Measurements from ENCODE around the gene STRA6.
A peak's percentile ranks its signal among the peaks of the same experiment; 100 is the strongest.

Gene STRA6, protein sequence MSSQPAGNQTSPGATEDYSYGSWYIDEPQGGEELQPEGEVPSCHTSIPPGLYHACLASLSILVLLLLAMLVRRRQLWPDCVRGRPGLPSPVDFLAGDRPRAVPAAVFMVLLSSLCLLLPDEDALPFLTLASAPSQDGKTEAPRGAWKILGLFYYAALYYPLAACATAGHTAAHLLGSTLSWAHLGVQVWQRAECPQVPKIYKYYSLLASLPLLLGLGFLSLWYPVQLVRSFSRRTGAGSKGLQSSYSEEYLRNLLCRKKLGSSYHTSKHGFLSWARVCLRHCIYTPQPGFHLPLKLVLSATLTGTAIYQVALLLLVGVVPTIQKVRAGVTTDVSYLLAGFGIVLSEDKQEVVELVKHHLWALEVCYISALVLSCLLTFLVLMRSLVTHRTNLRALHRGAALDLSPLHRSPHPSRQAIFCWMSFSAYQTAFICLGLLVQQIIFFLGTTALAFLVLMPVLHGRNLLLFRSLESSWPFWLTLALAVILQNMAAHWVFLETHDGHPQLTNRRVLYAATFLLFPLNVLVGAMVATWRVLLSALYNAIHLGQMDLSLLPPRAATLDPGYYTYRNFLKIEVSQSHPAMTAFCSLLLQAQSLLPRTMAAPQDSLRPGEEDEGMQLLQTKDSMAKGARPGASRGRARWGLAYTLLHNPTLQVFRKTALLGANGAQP

DNA sequence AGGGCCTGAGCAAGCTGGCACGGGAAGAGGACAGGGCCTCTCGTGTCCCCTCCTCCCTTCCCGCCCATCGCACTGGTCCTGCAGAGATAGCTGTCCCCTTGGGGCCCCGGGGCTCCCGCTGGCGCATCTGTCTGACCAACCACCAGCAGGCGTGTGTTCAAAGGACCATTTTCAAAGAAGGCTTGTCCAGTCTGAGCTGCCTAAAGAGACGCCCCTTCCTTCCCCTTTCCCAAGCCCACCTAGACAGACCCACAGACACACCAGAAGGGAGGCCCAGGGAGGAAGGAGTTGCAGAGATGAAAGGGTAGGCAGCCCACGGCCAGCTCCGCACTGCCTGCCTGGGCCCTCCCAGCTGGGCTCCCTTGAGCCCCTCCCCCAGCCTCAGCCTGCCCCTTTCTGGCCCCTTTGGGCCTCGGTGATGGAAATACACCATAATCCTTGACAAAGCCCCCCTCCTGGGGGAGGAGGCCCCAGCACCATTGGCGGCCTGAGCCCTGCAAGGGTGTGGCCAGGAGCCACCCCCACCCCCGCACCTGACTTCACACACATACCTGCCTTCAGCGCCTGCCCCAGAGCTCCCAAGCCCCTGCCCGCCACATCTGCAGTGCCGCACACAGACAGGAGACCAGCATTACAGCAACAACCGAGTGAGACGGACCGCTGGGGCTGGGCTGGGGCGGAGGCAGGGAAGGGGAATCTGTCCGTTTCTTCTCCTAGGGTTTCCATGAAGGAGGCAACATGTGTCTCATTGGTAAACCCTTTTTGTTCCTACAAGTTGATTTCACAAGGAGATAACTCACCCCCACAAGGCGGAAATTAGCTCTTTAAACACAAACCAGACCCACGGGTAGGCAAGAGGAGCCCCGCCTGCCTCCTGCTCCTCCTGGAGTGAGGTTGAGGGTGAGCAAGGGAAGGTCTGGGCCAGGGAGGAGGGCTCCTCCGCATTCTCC is at the start of gene STRA6:
TSS of gene STRA6 (minus strand) at position 336 of the 950 bp plus-strand sequence. CDS start 520 bp downstream, outside the sequence.
- DNase-seq, result no peak

DNA sequence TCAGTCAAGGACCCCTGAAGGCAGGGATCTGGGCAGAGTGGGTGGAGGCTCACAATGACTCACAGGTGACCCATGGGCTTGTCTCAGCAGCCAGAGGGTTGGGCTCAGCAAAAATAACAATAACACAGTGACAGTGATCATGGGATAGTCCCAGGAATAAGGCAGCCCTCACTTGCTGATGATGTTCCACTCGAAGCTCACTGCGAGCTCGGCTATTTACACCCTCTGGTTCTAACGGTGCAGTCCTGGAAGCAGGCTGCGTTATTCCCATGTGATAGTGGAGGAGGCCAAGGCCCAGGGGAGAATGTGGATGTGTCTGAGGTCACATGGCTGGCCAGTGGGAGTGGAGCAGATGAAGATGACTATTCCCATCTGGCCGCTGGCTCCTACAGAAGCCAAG is 49.7 kb upstream of the STRA6 start:
- DNase-seq, result no peak

DNA sequence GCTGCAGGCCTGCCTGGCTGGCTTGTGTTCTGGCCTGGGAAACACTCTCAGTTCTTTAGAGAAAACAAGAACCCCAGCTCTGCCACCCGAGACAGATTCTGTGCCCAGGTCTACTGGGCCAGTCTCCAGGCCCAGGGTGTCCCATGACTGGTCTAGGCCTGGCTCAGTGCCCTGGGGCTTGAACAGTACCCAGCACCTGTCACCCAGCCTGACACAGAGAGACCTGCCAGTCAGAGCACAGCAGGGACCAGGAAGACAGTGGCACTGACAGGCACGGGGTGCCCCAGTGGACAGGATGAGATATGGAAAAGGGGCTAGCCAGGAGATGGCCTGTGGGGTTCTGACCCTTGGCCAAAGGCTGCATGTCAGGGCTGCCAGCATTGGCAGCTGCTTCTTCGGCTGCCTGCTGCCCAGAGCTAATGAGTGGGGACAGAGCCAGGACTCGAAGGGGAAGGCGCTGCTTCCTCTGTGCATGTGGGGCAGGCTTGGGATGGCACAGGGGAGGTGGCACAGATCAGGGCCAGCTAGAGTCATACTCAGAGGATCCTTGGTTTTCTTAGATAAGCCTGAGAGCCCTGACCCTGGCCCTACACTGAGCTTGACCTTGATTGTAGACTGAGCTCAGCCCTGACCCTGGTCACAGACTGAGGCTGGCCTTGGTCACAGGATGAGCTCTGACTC is 48.7 kb upstream of the STRA6 start:
- no peak for DNase-seq

DNA sequence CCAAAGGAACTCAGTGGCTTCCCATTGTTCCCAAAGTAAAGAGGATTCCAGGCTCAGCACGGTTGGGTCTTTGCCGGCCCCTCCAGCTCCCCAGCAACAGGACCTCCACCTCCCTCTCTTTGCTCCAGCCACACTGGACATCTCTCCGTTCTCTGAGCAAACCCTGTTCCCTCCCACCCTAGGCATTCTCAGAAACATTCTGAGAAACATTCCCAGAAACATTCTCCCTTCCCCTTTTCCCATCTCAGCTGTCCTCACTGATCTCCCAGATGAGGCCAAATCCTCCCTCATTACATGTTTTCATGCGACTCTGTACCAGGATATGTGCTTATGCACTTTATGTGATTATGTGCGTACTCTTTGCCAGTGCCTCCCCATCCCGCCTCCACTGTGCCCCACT is 47.7 kb upstream of the STRA6 start:
- no peak for DNase-seq

DNA sequence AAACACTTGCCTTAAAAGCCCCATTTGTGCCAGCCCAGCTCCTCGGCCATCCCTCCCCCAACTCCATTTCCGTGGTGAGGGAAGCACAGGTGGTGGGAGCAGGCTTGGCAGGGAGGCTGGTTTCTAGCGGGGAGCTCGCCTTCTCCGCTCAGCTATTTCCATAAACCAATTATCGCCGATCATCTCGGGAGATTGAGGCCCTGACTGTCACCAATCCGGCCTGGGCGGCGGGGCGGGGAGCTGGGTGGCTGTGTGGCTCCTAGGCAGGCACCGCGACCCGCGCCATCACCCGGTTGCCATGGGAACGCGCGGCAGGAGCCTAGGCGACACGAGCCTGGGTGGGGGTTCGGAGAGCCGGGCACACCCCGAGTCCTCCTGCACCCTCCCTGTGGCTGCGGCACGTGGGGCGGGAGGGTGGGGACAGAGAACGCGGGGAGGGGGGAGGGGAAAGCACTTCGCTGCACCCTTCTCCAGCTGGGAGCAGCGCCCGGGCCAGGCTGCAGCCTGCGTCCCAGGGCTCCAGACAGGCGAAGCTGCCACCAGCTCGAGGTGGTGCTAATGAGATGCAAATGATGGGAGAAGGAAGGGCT is 42.9 kb upstream of the STRA6 start:
- no peak for DNase-seq

DNA sequence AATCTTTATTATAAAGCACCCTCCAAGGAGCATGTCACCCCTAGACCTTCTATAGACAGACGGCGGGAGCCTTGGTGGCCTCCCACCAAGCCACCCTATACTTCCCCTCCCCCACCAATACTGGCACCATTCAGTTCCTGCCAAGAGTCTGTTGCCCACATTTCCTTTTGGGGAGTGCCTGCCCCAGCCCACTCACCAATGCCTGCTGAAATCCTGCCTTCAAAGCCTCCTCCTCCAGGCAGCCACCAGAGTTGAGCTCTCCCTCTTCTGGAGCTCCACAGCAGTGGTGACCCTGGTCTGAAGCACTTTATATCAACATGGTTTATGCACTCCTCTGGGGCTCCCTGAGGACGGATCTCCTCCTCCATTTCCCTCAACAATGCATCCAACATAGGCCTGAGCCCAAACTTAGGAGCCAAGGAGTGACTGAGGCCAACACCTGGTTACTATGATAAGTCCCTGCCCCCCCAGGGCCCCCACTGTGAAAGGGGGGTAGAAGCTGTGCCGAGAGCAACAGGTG is 42.3 kb upstream of the STRA6 start:
- DNase-seq, result peak; percentile 79

DNA sequence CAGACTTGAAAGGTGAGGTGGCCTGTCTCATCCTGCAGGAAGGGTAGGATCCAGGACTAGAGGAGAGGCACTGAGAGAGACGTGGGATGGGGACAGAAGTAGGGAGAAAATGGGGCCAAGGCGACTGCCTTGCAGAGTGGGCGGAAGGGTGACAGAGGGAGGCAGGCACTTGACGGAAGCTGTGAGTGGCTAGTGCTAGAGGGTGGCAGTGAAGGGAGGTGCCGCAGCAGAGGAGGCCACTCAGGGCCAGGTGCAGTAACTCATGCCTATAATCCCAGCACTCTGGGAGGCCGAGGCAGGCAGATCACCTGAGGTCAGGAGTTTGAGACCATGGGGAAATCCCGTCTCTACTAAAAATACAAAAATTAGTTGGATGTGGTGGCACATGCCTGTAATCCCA is 40.8 kb upstream of the STRA6 start:
- DNase-seq, result peak; percentile 44

DNA sequence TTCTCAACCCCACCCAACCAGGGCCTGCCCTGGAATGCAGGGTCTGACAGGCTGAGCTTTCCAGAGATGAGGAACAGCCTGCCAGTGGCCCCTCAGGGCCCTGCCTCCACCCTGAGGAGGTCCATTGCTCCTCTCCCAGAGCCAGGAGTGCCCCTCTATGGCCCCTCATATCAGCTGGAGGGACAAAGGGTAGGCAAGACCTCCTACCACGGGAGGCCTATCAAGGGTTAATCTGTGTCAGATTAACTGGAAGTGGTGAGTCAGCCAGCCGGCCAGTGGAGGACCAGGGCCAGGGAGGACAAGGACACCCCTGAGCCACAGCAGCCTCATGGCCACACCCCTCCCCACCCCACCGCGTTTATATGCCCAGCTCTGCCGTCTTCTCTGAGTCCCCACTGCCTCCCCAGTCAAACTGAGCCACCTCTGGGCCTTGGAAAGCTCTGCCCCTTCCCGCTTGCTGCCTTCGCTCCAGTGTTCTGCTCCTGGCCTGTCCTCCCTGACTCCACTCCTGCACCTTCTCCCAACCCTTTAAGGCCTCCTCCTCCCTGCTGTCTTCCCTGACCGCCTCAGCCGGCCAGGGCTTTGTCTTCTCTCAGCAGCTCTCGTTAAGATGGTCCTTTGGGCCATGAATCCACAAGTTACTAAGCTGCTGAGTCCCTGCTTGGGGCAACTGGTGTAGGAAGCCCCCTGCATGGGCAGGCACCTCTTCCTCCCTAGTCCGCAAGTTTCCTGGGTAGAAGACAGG is 40.0 kb upstream of the STRA6 start:
- DNase-seq, result no peak

DNA sequence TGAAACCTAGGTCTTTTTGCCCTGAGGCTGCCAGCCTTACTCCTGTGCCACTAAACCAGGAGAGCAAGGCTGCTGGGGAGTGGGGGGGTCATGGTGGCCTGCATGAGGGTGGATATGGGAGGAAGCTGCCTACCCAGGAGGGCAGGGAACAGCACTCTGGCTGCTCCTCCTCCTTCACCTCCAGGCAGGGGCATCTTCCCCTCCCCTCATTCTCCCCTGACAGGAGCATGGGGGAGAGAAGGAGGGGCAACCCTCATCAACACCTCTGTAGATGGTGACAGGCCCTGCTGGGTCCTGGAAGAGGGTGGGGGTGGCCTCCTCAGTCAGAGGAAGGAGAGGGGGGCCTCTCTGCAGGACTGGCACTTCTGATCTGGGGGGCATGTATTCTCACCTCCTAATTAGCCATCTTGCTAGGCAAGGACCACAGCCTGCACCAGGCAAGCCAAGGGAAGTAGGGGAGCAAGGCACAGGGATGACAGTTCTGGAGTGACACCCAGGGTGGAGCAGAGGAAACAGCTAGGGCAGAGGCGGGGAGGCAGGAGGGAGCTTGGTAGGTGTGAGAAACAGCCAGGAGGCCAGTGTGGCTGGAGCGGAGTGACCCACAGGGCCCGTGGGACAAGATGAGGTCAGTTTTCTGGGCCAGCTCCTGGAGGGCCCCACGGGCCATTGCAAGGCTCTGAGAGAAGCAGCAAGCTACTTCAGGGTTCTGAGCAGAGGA is 38.5 kb upstream of the STRA6 start:
- DNase-seq, result no peak

DNA sequence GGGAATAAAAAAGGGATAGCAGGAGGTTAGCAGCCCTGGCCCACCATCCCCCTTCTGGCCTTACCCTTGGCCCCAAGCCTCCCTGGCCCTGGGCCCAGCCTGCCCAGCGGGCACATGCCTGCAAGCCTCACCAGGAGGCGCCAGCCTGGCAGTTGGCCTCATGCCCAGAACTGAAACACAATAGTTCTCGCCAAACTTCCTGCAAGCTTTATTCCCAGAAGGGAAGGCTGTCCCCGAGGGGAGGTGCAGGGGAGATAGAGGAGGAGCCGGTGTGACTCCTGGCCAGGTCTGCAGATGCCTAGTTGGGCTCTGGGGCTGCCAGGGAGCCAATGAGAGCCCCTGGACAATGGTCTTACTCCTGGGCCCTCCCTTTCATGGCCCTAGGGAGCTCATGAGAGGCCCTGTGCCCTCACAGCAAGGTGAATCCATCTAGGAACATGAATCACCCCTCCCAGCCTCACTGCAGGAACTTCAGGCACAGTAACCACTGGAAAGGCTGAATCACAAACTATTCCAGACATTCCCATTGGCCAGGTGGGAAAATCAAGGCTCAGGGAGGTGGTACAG is 37.5 kb upstream of the STRA6 start:
- DNase-seq, result peak; percentile 70

DNA sequence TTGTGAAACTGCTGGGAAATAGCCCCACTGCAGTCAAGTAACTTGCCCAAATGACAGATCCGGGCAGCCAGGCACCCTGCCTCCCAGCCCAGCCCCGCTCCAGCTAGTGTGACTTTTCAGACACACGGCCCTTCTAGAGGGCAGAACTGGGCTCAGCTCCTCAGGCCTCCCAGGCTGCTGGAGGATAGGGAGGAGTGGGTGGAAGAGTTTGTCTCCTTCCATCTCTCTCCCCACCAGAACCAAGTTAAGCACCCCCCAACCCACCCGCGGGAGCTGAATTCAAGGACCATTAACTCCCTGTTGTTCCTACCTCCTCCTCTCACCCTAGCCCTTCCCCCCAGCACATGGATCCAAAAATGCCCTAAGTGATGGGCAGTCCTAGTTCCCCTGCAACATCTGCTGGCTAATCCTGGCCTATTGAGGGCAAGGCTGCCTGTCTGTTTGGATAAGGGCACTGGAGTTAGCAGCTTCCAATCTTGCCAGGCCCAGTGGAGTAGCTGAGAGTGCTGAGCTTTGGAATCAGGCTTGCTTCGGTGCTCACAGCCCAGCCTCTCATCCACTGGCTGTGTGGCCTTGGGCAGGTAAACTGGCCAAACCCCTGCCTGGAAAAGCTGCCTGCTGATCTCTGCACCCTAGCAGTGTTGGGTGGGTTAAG is 36.6 kb upstream of the STRA6 start:
- no peak for DNase-seq

DNA sequence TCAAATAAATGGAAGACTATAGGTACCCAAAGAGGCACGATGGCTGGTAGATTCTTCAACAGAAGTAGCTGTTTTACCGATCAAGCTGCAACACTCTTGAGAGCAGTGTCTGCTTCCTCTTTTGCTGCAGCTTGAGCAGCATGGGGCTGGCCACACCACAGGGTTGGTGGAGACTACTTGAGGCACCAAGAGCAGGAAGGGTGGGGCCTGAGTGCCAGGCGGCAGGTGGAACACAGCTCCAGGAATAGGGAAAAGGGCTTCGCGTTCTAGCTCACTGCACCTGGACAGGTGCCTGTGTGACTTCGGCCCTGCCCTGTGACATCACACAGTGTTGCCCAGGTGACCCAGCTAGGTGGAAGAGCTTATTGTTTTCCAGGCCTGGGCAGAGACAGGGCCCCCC is 33.4 kb upstream of the STRA6 start, which contains the start of gene CCDC33:
TSS of gene CCDC33 (plus strand) at position 365 of the 400 bp plus-strand sequence. CDS start 394 bp downstream, outside the sequence.
- DNase-seq, result peak; percentile 91

DNA sequence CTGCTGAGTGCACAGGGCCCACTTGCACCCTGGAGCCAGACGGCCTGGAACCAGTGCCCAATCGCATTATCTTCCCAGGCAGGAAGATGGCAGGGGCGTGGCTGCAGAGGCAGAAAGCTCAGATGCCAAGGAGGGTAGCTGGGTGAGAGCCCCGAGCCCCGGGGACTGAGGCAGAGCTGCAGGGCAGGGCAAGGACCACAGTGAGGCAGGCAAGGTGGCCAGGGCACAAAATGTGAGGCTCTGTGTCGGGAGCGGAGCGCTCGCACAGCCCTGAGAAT is 31.9 kb upstream of the STRA6 start:
- no peak for DNase-seq

DNA sequence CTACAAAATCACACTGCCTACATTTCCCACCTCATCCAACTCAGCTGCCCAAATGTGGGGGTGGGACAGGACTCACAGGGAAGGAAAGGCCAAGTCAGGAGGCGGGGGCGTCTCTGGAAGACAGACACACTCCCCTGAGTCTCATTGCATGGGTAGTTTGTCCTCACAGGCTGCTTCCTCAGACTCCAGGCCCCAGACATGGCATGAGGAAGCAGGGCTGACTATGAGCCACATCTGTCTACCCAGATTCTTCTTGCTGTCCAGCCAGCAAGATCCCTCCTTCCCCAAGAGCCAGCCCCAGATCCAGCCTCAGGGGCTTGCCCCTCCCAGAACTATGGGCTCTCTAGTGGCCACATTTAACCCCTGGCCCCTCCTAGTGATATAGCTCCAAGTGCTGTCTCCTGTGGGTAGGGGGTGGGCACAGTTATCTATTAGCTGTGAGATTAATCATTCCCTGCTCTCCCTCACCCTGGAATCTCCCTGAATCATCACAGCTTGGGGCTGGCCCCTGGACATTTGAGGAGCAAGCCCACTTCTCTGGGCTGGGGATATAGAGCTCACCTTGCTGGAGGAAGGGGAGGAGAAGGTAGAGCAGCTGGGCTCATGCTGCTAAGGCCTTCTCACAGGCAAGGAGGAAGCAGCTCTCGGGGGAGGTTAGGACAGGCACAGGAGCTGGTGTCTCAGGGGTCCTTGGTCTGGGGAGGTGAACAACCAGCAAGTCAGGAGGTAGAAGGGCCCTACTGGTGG is 31.4 kb upstream of the STRA6 start:
- DNase-seq, result no peak

DNA sequence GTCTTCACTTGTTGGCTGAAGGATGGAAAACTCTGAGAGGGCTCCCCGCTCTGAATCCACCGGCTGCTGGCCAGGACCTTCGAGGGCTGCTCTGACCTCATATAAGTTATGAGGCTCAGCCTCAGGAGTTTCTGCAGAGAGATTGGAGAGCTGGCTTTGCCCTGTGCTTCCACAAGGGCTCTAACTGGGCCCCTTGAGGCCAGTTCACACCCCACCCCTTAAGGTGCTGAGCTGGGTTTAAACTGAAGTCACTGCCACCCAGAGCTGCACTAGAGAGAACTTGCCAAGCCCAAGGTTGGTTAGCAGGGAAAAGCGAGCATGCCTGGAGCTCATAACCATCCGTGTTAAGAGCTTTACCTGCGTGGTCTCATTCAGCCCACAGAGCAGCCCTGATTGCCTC is 30.8 kb upstream of the STRA6 start:
- no peak for DNase-seq

DNA sequence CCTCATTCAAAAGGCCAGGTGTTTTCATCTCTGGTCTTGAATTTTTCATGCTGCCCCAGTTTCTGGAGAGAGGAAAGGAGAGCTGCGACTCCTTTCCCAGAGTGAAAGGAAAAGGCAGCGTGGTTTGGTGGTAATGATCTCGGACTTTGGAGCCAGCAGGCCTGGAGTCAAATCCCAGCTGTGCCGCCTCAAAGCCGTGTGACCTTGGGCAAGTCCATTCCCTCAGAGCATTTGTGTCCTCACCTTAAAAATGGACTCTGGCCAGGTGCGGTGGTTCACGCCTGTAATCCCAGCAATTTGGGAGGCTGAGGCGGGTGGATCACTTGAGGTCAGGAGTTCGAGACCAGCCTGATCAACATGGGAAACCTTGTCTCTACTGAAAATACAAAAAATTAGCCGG is 28.9 kb upstream of the STRA6 start:
- no peak for DNase-seq

DNA sequence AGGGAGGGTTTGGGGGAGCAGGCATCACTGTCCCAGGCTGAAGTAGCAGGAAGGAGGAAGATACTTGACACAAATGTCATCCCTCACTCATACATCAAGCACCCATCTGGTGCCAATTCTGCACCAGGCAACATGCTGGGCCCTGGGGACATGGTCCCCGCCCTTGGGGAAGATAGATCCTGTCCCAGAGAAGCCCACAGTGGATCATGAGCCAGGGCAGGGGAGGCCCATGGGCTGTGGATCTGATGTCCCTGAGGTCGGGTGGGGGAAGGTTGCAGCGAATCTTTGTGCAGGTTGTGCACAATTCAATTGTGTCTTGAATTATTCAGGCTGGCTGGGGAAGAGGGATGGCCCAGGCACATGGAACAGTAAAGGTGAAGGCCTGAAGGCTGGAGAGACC is 27.1 kb upstream of the STRA6 start:
- no peak for DNase-seq

DNA sequence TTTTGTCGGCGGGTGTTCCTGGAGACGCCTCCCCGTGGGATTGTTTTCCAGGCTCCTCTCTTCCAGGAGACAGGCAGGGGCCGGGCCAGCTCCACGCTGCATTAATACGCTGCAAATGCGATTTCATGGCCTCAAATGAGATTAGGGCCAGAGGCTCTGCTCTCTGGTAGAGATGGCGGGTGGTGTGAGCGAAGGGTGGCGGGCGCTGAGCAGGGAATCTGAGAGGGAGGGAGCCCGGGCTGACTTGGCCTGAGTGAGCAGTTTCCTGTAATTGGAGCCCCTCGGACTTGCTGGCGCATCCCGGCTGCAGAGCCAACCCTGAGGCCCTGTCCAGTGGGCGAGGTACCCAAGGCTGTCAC is 26.1 kb upstream of the STRA6 start:
- peak; percentile 38 for DNase-seq
